H1 (cell line): Measurements from ENCODE around the gene H2BK1. TPM values are rescaled to one million over a fixed set of nuclear protein-coding genes. Genes with fewer than 3 reads are reported as not detected.

Experiments
- HDAC6 ChIP-seq: IDR thresholded peaks from one replicate; pipeline ENCODE4 v1.7.1; 2012; ENCODE audit warnings: low read depth, mild to moderate bottlenecking, inconsistent platforms, low read length, moderate library complexity
- RXRA ChIP-seq: IDR thresholded peaks from 2 replicates; pipeline ENCODE4 v1.6.1; 2011; ENCODE audit warnings: low read depth, mild to moderate bottlenecking, low read length, moderate library complexity; ENCODE audit not compliant: insufficient read depth
- TCF12 ChIP-seq: IDR thresholded peaks from 2 replicates; pipeline ENCODE4 v1.6.1; 2011; ENCODE audit warnings: low read depth, mild to moderate bottlenecking, low read length
- polyA plus RNA-seq, 7 experiments: library from polyadenylated mRNA; depleted of rRNA in 3 of 7; stranded (reverse) in 5 of 7; unstranded in 2 of 7; fragments of >200 nt in 5 of 7; fragments of 200-250 nt in 2 of 7; gene quantifications; 1 replicate in 5 of 7; 2 replicates in 1 of 7; 4 replicates in 1 of 7; pipeline versions ENCODE4 v1.2.1 to v1.2.3, GENCODE V29; 2011 to 2013; ENCODE audit warnings: missing spikeins in 2 of 7, mixed read lengths in 2 of 7
- total RNA-seq: library from RNA; stranded (reverse); fragmentation: NEBNext Ultra II Directional; extraction: Animal tissue kit (Norgen Biotek cat#: 25700); gene quantifications from 2 replicates; pipeline ENCODE4 v1.2.1, GENCODE V29; 2021
- TF ChIP-seq, protein P1 (sequence below): IDR thresholded peaks from 2 replicates; pipeline ENCODE4 v1.6.1; 2012; ENCODE audit warnings: low read length, inconsistent platforms
- TF ChIP-seq, protein P2 (sequence below): fragments of 300-600 bp; sonication (generic); IDR thresholded peaks from 2 replicates; pipeline ENCODE4 v1.7.1; 2012; ENCODE audit warnings: low read length, moderate library complexity, mild to moderate bottlenecking, inconsistent platforms; ENCODE audit not compliant: insufficient replicate concordance

H2BK1 gene
- total and polyA plus RNA-seq, 2 of the 8 experiments (the other 6 are each of a cell fraction or from before 2014, with no cell fraction given): not detected

DNA sequence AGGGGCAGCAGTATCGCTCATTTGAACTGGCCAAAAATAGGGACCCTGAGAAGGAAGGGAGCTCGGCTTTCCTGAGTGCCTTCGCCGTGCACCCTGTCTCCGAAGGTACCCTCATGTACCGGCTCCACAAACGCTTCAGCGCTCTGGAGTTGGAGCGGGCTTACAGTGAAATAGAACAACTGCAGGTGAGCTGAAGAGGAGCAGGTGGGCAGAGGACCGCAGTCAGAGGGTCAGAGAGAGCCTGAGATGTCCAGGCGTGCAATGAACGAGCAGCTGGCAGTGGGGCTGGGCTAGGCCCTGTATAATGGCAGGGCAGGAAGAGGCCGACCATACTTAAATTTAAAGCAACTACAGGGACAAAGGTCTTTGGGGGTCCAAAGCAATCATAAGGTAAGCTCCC lies 26.1 kb upstream of the H2BK1 start (continued):
- no peak for TF ChIP-seq RXRA
- TF ChIP-seq, protein P1, sequence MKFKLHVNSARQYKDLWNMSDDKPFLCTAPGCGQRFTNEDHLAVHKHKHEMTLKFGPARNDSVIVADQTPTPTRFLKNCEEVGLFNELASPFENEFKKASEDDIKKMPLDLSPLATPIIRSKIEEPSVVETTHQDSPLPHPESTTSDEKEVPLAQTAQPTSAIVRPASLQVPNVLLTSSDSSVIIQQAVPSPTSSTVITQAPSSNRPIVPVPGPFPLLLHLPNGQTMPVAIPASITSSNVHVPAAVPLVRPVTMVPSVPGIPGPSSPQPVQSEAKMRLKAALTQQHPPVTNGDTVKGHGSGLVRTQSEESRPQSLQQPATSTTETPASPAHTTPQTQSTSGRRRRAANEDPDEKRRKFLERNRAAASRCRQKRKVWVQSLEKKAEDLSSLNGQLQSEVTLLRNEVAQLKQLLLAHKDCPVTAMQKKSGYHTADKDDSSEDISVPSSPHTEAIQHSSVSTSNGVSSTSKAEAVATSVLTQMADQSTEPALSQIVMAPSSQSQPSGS: no peak
- TF ChIP-seq TCF12: no peak
- TF ChIP-seq, protein P2, sequence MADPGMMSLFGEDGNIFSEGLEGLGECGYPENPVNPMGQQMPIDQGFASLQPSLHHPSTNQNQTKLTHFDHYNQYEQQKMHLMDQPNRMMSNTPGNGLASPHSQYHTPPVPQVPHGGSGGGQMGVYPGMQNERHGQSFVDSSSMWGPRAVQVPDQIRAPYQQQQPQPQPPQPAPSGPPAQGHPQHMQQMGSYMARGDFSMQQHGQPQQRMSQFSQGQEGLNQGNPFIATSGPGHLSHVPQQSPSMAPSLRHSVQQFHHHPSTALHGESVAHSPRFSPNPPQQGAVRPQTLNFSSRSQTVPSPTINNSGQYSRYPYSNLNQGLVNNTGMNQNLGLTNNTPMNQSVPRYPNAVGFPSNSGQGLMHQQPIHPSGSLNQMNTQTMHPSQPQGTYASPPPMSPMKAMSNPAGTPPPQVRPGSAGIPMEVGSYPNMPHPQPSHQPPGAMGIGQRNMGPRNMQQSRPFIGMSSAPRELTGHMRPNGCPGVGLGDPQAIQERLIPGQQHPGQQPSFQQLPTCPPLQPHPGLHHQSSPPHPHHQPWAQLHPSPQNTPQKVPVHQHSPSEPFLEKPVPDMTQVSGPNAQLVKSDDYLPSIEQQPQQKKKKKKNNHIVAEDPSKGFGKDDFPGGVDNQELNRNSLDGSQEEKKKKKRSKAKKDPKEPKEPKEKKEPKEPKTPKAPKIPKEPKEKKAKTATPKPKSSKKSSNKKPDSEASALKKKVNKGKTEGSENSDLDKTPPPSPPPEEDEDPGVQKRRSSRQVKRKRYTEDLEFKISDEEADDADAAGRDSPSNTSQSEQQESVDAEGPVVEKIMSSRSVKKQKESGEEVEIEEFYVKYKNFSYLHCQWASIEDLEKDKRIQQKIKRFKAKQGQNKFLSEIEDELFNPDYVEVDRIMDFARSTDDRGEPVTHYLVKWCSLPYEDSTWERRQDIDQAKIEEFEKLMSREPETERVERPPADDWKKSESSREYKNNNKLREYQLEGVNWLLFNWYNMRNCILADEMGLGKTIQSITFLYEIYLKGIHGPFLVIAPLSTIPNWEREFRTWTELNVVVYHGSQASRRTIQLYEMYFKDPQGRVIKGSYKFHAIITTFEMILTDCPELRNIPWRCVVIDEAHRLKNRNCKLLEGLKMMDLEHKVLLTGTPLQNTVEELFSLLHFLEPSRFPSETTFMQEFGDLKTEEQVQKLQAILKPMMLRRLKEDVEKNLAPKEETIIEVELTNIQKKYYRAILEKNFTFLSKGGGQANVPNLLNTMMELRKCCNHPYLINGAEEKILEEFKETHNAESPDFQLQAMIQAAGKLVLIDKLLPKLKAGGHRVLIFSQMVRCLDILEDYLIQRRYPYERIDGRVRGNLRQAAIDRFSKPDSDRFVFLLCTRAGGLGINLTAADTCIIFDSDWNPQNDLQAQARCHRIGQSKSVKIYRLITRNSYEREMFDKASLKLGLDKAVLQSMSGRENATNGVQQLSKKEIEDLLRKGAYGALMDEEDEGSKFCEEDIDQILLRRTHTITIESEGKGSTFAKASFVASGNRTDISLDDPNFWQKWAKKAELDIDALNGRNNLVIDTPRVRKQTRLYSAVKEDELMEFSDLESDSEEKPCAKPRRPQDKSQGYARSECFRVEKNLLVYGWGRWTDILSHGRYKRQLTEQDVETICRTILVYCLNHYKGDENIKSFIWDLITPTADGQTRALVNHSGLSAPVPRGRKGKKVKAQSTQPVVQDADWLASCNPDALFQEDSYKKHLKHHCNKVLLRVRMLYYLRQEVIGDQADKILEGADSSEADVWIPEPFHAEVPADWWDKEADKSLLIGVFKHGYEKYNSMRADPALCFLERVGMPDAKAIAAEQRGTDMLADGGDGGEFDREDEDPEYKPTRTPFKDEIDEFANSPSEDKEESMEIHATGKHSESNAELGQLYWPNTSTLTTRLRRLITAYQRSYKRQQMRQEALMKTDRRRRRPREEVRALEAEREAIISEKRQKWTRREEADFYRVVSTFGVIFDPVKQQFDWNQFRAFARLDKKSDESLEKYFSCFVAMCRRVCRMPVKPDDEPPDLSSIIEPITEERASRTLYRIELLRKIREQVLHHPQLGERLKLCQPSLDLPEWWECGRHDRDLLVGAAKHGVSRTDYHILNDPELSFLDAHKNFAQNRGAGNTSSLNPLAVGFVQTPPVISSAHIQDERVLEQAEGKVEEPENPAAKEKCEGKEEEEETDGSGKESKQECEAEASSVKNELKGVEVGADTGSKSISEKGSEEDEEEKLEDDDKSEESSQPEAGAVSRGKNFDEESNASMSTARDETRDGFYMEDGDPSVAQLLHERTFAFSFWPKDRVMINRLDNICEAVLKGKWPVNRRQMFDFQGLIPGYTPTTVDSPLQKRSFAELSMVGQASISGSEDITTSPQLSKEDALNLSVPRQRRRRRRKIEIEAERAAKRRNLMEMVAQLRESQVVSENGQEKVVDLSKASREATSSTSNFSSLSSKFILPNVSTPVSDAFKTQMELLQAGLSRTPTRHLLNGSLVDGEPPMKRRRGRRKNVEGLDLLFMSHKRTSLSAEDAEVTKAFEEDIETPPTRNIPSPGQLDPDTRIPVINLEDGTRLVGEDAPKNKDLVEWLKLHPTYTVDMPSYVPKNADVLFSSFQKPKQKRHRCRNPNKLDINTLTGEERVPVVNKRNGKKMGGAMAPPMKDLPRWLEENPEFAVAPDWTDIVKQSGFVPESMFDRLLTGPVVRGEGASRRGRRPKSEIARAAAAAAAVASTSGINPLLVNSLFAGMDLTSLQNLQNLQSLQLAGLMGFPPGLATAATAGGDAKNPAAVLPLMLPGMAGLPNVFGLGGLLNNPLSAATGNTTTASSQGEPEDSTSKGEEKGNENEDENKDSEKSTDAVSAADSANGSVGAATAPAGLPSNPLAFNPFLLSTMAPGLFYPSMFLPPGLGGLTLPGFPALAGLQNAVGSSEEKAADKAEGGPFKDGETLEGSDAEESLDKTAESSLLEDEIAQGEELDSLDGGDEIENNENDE: no peak
- TF ChIP-seq HDAC6: no peak
- TF ChIP-seq, all 59 proteins: peak for 0
